Measurements from ENCODE around the gene FAM184A. TPM values are rescaled to one million over a fixed set of nuclear protein-coding genes. Genes with fewer than 3 reads are reported as not detected.

FAM184A gene
- total RNA-seq, 2 experiments from 2014 or later, result 3.2 to 4.8 TPM

GRCh38 chr6:118952683-118953082 lies 125.8 kb downstream of the FAM184A start:
- Mint-ChIP-seq H3K4me1 (ENCODE audit: low read depth) (no peaks in the 10 kb centered on the region), H3K9me3 (peaks cover 10% of the 10 kb centered on the region), H3K36me3 (ENCODE audit: low read depth) (no peaks in the 10 kb centered on the region), H3K4me3 (no peak overlapping the region), H3K27me3 (no peaks in the 10 kb centered on the region), H3K27ac (no peak overlapping the region)
- ATAC-seq (no peak), DNase-seq (no peak)
- POLR2A ChIA-PET, result no interaction called here
- no peak for TF ChIP-seq CTCF (IDR thresholded peaks at IDR 0.05)
- intact Hi-C loops (cut with micrococcal nuclease), result no loop called here
- CTCF ChIA-PET, result interaction anchor here (1.3 to 2.1 kb wide), 2 partner anchors 19 to 158 kb away, joined by 3 to 8 read pairs; no protein-coding TSS in a partner anchor

GRCh38 chr6:118945217-118945616 lies 133.2 kb downstream of the FAM184A start:
- H3K4me1 Mint-ChIP-seq (ENCODE audit: low read depth), result no peaks in the 10 kb centered on the region
- H3K27ac Mint-ChIP-seq, result no peak overlapping the region
- no peak for TF ChIP-seq CTCF (IDR thresholded peaks at IDR 0.05)
- ATAC-seq (no peak), DNase-seq (no peak)
- ChIA-PET POLR2A (no interaction called here), CTCF (no interaction called here)
- H3K4me3 Mint-ChIP-seq, result no peak overlapping the region
- H3K36me3 Mint-ChIP-seq (ENCODE audit: low read depth), result peaks cover 7% of the 10 kb centered on the region
- H3K9me3 Mint-ChIP-seq, result peaks cover 50% of the 10 kb centered on the region
- H3K27me3 Mint-ChIP-seq, result no peaks in the 10 kb centered on the region
- intact Hi-C loops (cut with micrococcal nuclease), result no loop called here

GRCh38 chr6:118940770-118941169 lies 137.7 kb downstream of the FAM184A start:
- no peak for TF ChIP-seq CTCF (IDR thresholded peaks at IDR 0.05)
- peaks cover 12% of the 10 kb centered on the region for H3K4me1 Mint-ChIP-seq (ENCODE audit: low read depth)
- intact Hi-C loops (cut with micrococcal nuclease), result no loop called here
- H3K36me3 Mint-ChIP-seq (ENCODE audit: low read depth), result peaks cover 36% of the 10 kb centered on the region
- ATAC-seq (no peak), DNase-seq (no peak)
- no peak overlapping the region for H3K4me3 Mint-ChIP-seq
- no peak overlapping the region for H3K27ac Mint-ChIP-seq
- ChIA-PET POLR2A (no interaction called here), CTCF (no interaction called here)
- H3K27me3 Mint-ChIP-seq, result no peaks in the 10 kb centered on the region
- H3K9me3 Mint-ChIP-seq, result peaks cover 35% of the 10 kb centered on the region

- peaks cover 35% of the 10 kb centered on the region for H3K36me3 Mint-ChIP-seq (ENCODE audit: low read depth)
- ChIA-PET POLR2A (interaction anchor here (0.6 kb wide), 1 partner anchor 211 kb away, joined by 3 read pairs; no protein-coding TSS in a partner anchor), CTCF (no interaction called here)
- DNase-seq (no peak), ATAC-seq (no peak)
- H3K9me3 Mint-ChIP-seq, result peaks cover 28% of the 10 kb centered on the region
- no peaks in the 10 kb centered on the region for H3K27me3 Mint-ChIP-seq
- peaks cover 17% of the 10 kb centered on the region for H3K4me1 Mint-ChIP-seq (ENCODE audit: low read depth)
- no peak overlapping the region for H3K27ac Mint-ChIP-seq
- H3K4me3 Mint-ChIP-seq, result no peak overlapping the region
- intact Hi-C loops (cut with micrococcal nuclease), result no loop called here
- no peak for TF ChIP-seq CTCF (IDR thresholded peaks at IDR 0.05)
These were observed 138.8 kb downstream of the FAM184A start for GRCh38 chr6:118939683-118940082.

GRCh38 chr6:118935978-118936703 lies 142.3 kb downstream of the FAM184A start:
- H3K36me3 Mint-ChIP-seq (ENCODE audit: low read depth), result peaks cover 44% of the 10 kb centered on the region
- ATAC-seq, result no peak
- H3K27ac Mint-ChIP-seq, result no peak overlapping the region
- H3K27me3 Mint-ChIP-seq, result no peaks in the 10 kb centered on the region
- DNase-seq, result no peak
- TF ChIP-seq CTCF (IDR thresholded peaks at IDR 0.05), result no peak
- CTCF ChIA-PET, result no interaction called here
- H3K9me3 Mint-ChIP-seq, result peaks cover 11% of the 10 kb centered on the region
- intact Hi-C loops (cut with micrococcal nuclease), result no loop called here
- H3K4me1 Mint-ChIP-seq (ENCODE audit: low read depth), result peaks cover 33% of the 10 kb centered on the region
- POLR2A ChIA-PET, result no interaction called here
- peak overlapping the region; percentile 88 for H3K4me3 Mint-ChIP-seq

All from activated CD8-positive, alpha-beta T cell treated with anti-CD3 and anti-CD28 coated beads for 36 hours (primary cell).